Gastroesophageal sphincter (tissue), 3 donors: ENCODE data around the gene SLC7A8.

Source experiments
- CTCF ChIP-seq, 4 experiments: fragments of 200-600 bp in 2 of 4; fragments of 450-650 bp in 2 of 4; sonication (generic) in 1 of 4; IDR thresholded peaks; one replicate each; pipeline ENCODE4 v1.5.1; 2017 to 2019; ENCODE audit warnings: antibody characterized with exemption in 4 of 4, mild to moderate bottlenecking in 2 of 4, moderate library complexity in 2 of 4
- POLR2A ChIP-seq, 2 donors: fragments of 450-650 bp; IDR thresholded peaks; one replicate each; pipeline ENCODE4 v1.6.1; 2017; ENCODE audit warnings: antibody characterized with exemption in 2 of 2, mild to moderate bottlenecking in 2 of 2, moderate library complexity in 1 of 2
- POLR2AphosphoS5 ChIP-seq: sonication (generic); formaldehyde crosslinking; IDR thresholded peaks from one replicate; pipeline ENCODE4 v1.6.1; 2017; ENCODE audit warnings: antibody characterized with exemption

GRCh38 chr14:23185063-23185462 lies 1.6 kb upstream of the SLC7A8 start:
- TF ChIP-seq CTCF (IDR thresholded peaks at IDR 0.05) (no peak), POLR2AphosphoS5 (no peak), POLR2A (IDR thresholded peaks at IDR 0.05) (no peak)
